Measurements from ENCODE around the gene ESAM. TPM values are rescaled to one million over a fixed set of nuclear protein-coding genes. Genes with fewer than 3 reads are reported as not detected.

Gene ESAM
- total and polyA plus RNA-seq, 8 donors: 103 to 139 (median 120) TPM

- H3K36me3 ChIP-seq: no peaks in the 10 kb centered on the region
- ATAC-seq: peak; percentile 51
- H3K4me3 ChIP-seq: peak overlapping the region; percentile 87 to 93
- peaks cover 11 to 31% of the 10 kb centered on the region in 2 donors for H3K4me1 ChIP-seq
- DNase-seq: peak; percentile 26 to 87 (median 38)
- no peaks in the 10 kb centered on the region for H3K9me3 ChIP-seq
- H3K27ac ChIP-seq: peak overlapping the region; percentile 97 to 99
- H3K27me3 ChIP-seq: peaks cover 0 to 14% of the 10 kb centered on the region in 2 donors
- TF ChIP-seq, protein P1, sequence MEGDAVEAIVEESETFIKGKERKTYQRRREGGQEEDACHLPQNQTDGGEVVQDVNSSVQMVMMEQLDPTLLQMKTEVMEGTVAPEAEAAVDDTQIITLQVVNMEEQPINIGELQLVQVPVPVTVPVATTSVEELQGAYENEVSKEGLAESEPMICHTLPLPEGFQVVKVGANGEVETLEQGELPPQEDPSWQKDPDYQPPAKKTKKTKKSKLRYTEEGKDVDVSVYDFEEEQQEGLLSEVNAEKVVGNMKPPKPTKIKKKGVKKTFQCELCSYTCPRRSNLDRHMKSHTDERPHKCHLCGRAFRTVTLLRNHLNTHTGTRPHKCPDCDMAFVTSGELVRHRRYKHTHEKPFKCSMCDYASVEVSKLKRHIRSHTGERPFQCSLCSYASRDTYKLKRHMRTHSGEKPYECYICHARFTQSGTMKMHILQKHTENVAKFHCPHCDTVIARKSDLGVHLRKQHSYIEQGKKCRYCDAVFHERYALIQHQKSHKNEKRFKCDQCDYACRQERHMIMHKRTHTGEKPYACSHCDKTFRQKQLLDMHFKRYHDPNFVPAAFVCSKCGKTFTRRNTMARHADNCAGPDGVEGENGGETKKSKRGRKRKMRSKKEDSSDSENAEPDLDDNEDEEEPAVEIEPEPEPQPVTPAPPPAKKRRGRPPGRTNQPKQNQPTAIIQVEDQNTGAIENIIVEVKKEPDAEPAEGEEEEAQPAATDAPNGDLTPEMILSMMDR (IDR thresholded peaks at IDR 0.05): no peak
- intact Hi-C loops (cut with DNase I): no loop called here
Observed at GRCh38 chr11:124799348-124800225, 37.5 kb upstream of the ESAM start.

DNA sequence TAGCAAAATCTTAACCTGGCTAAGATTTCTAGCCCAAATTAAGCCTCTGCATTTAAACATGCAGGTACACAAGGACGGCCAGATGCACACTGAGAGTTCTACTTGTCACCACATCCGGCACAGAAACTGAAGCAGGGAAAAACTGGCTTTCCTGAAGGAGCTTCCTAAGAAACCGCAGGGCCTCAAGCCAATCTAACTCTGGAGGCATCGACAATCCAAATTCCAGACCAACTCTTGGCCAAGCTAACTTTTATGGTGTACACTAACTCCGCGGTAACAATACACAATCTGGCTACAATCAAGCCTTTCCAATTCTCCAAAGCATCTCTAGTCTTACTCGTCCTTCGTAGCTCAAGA, 36.9 kb upstream of the ESAM start:
- TF ChIP-seq, protein P1 (IDR thresholded peaks at IDR 0.05): no peak

DNA sequence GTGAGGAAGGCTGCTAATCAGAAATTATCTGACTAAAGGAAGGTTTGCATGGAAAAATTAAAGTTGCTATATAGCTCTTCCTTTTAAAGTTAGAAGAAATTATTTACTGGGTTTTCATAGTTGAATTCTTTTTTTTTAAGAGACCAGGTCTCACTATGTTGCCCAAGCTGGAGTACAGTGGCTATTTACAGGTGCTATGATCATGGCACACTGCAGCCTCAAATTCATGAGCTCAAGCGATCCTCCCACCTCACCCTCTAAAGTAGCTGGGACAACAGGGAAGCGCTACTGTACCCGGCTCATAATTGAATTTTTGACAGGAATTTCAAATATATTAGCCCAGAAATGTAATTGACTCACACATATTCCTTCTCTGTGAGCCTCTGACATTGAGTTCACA, 34.2 kb upstream of the ESAM start:
- Histone ChIP-seq H3K4me3 (no peak overlapping the region), H3K36me3 (no peaks in the 10 kb centered on the region), H3K4me1 (peaks cover 10 to 36% of the 10 kb centered on the region in 2 donors), H3K9me3 (no peaks in the 10 kb centered on the region), H3K27me3 (peaks cover 0 to 14% of the 10 kb centered on the region in 2 donors), H3K27ac (no peak overlapping the region)
- intact Hi-C loops (cut with DNase I): no loop called here
- ATAC-seq: no peak
- DNase-seq: no peak
- TF ChIP-seq, protein P1 (IDR thresholded peaks at IDR 0.05): no peak

More for the DNA sequence above, 36.9 kb upstream of the ESAM start:
- ATAC-seq (peak; percentile 14), DNase-seq (peak in 2 of 4 donors; percentile 24 to 35)
- Histone ChIP-seq H3K27me3 (peaks cover 0 to 14% of the 10 kb centered on the region in 2 donors), H3K36me3 (no peaks in the 10 kb centered on the region), H3K4me3 (peak overlapping the region; percentile 87 to 93), H3K27ac (peak overlapping the region; percentile 97 to 99), H3K4me1 (peaks cover 11 to 31% of the 10 kb centered on the region in 2 donors), H3K9me3 (no peaks in the 10 kb centered on the region)
- intact Hi-C loops (cut with DNase I): no loop called here

GRCh38 chr11:124793466-124794278, 31.6 kb upstream of the ESAM start:
- Histone ChIP-seq H3K27ac (no peak overlapping the region), H3K27me3 (peaks cover 0 to 2% of the 10 kb centered on the region in 2 donors), H3K4me3 (no peak overlapping the region), H3K36me3 (no peaks in the 10 kb centered on the region), H3K4me1 (peaks cover 4 to 20% of the 10 kb centered on the region in 2 donors), H3K9me3 (no peaks in the 10 kb centered on the region)
- TF ChIP-seq, protein P1 (IDR thresholded peaks at IDR 0.05): peak; percentile 63 to 64
- DNase-seq (peak in 1 of 4 donors; percentile 54), ATAC-seq (peak; percentile 85)
- intact Hi-C loops (cut with DNase I): no loop called here
